CD14-positive monocyte (primary cell): Measurements from ENCODE around the gene SPTBN1. TPM values are rescaled to one million over a fixed set of nuclear protein-coding genes. Genes with fewer than 3 reads are reported as not detected.

ENCODE experiments used
- DNase-seq, 3 donors: peaks; one replicate each; pipeline ENCODE4 v3.0.0-alpha.2; 2011 to 2022
- H2AFZ ChIP-seq: 2 replicates; pipeline ENCODE4 v1.6.0; 2012; ENCODE audit warnings: mild to moderate bottlenecking, low read depth, low read length, inconsistent platforms; ENCODE audit not compliant: insufficient read depth, poor library complexity, severe bottlenecking
- H3K27ac ChIP-seq, 2 donors: 1 replicate in 1 of 2; 2 replicates in 1 of 2; pipeline ENCODE4 v1.5.1; 2012 to 2013; ENCODE audit warnings: low read length in 2 of 2, control low read depth in 1 of 2, inconsistent platforms in 1 of 2, low read depth in 1 of 2, mild to moderate bottlenecking in 1 of 2
- H3K27me3 ChIP-seq, 2 donors: one replicate each; pipeline versions ENCODE4 v1.6.0 to v1.6.1; 2011 to 2013; ENCODE audit warnings: low read length in 2 of 2; ENCODE audit not compliant: control insufficient read depth in 2 of 2, insufficient read depth in 2 of 2
- H3K36me3 ChIP-seq, 2 donors: replicated peaks in 1 of 2; 1 replicate in 1 of 2; 2 replicates in 1 of 2; pipeline versions ENCODE4 v1.5.1 to v1.6.1; 2012 to 2013; ENCODE audit warnings: low read length in 2 of 2, control low read depth in 1 of 2, inconsistent platforms in 1 of 2, mild to moderate bottlenecking in 1 of 2; ENCODE audit not compliant: insufficient read depth in 2 of 2, control insufficient read depth in 1 of 2
- H3K4me1 ChIP-seq, 2 donors: 1 replicate in 1 of 2; 2 replicates in 1 of 2; pipeline versions ENCODE4 v1.5.1 to v1.6.1; 2012 to 2013; ENCODE audit warnings: low read length in 2 of 2, control low read depth in 1 of 2, inconsistent platforms in 1 of 2, mild to moderate bottlenecking in 1 of 2, moderate library complexity in 1 of 2; ENCODE audit not compliant: insufficient read depth in 2 of 2, control insufficient read depth in 1 of 2
- H3K4me2 ChIP-seq: replicated peaks from 2 replicates; pipeline ENCODE3; 2012; ENCODE audit warnings: low read length, moderate library complexity, mild to moderate bottlenecking; ENCODE audit not compliant: poor library complexity, severe bottlenecking; ENCODE audit errors: extremely low read depth
- H3K4me3 ChIP-seq, 3 experiments: fragments of 200-600 bp in 1 of 3; sonication (generic) in 1 of 3; replicated peaks in 1 of 3; 1 replicate in 2 of 3; 2 replicates in 1 of 3; pipeline ENCODE4 v1.5.1; 2011 to 2013; ENCODE audit warnings: low read length in 3 of 3, mild to moderate bottlenecking in 3 of 3, control low read depth in 2 of 3, low read depth in 2 of 3, inconsistent platforms in 1 of 3, moderate library complexity in 1 of 3
- H3K79me2 ChIP-seq: 2 replicates; pipeline ENCODE4 v1.6.0; 2012; ENCODE audit warnings: mild to moderate bottlenecking, control low read depth, inconsistent platforms, low read length, moderate library complexity; ENCODE audit not compliant: insufficient read depth
- H3K9ac ChIP-seq: 2 replicates; pipeline ENCODE4 v1.6.0; 2017; ENCODE audit warnings: low read length, mild to moderate bottlenecking; ENCODE audit not compliant: insufficient read depth, poor library complexity, severe bottlenecking
- H3K9me3 ChIP-seq, 2 donors: replicated peaks in 1 of 2; 1 replicate in 1 of 2; 2 replicates in 1 of 2; pipeline versions ENCODE4 v1.5.1 to v1.6.1; 2012 to 2013; ENCODE audit warnings: low read length in 2 of 2, control low read depth in 1 of 2; ENCODE audit not compliant: control insufficient read depth in 1 of 2, insufficient read depth in 1 of 2
- H4K20me1 ChIP-seq: 2 replicates; pipeline ENCODE4 v1.6.0; 2012; ENCODE audit warnings: mild to moderate bottlenecking, low read length, control low read depth, moderate library complexity; ENCODE audit not compliant: insufficient read depth
- H3K27ac Mint-ChIP-seq, 7 donors: one replicate each; pipeline ENCODE4 v1.8.0; 2020; ENCODE audit warnings: mild to moderate bottlenecking in 7 of 7, mixed read lengths in 7 of 7, moderate library complexity in 6 of 7, inconsistent platforms in 2 of 7
- H3K27me3 Mint-ChIP-seq, 3 donors: one replicate each; pipeline ENCODE4 v1.8.0; 2021 to 2022; ENCODE audit warnings: low read depth in 3 of 3, mild to moderate bottlenecking in 3 of 3, mixed read lengths in 3 of 3, moderate library complexity in 3 of 3, inconsistent platforms in 1 of 3
- H3K36me3 Mint-ChIP-seq, 2 donors: one replicate each; pipeline ENCODE4 v1.8.0; 2020; ENCODE audit warnings: mixed read lengths in 2 of 2, inconsistent platforms in 1 of 2, mild to moderate bottlenecking in 1 of 2
- H3K4me1 Mint-ChIP-seq: one replicate; pipeline ENCODE4 v1.8.0; 2020; ENCODE audit warnings: mild to moderate bottlenecking, mixed read lengths
- H3K4me3 Mint-ChIP-seq, 2 donors: one replicate each; pipeline ENCODE4 v1.8.0; 2020; ENCODE audit warnings: mild to moderate bottlenecking in 2 of 2, mixed read lengths in 2 of 2, moderate library complexity in 1 of 2
- H3K9me3 Mint-ChIP-seq, 7 donors: one replicate each; pipeline ENCODE4 v1.8.0; 2020 to 2022; ENCODE audit warnings: mixed read lengths in 7 of 7, mild to moderate bottlenecking in 6 of 7, moderate library complexity in 6 of 7, inconsistent platforms in 2 of 7
- WGBS: methylation state at CpG from one replicate; pipeline ENCODE4 v1.1.5; 2013; ENCODE audit warnings: missing lambda C conversion rate; ENCODE audit not compliant: insufficient coverage; 5-methylcytosine and 5-hydroxymethylcytosine counted together
- intact Hi-C, 2 donors: fragments of 100-400 bp; cut with micrococcal nuclease; formaldehyde crosslinking; loops; one replicate each; pipeline versions ENCODE4 v1.15.0 to v1.15.1; 2023
- polyA plus RNA-seq, 3 donors: library from polyadenylated mRNA; depleted of rRNA in 1 of 3; unstranded in 2 of 3; stranded (reverse) in 1 of 3; fragments of 300-500 nt in 2 of 3; fragments of >200 nt in 1 of 3; fragmentation: Illumina TruSeq in 2 of 3; gene quantifications; 1 replicate in 2 of 3; 2 replicates in 1 of 3; pipeline ENCODE4 v1.2.3, GENCODE V29; 2012 to 2021
- TF ChIP-seq, protein P1 (sequence below): fragments of 200-600 bp; IDR thresholded peaks from one replicate; pipeline ENCODE4 v1.8.0; 2022; ENCODE audit warnings: antibody characterized with exemption, mild to moderate bottlenecking

The SPTBN1 gene
- polyA plus RNA-seq, 3 donors, result 0.79 to 2.8 (median 1.7) TPM

DNA sequence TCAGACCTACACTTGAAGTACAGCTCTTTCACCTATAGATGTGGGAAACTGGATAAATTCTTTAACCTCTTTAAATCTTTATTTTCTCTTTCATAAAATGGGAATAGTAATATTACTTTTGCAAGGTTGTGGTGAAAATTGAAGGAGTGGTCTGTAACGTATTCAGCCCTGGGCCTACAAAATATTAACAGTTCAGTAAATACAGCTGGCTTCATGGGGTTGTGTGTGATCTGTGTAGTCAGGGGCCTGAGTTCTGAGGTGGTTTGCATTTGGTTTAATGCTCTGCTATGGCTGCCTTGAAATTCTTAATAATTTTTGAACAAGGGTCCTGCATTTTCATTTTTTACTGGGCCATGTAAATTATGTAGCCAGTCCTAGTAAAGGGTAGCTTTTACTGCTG is 250.5 kb downstream of the SPTBN1 start:
- H3K27ac ChIP-seq, result no peak overlapping the region
- no peaks in the 10 kb centered on the region for H3K36me3 ChIP-seq
- peaks cover 11 to 15% of the 10 kb centered on the region in 2 donors for H3K4me1 ChIP-seq
- no peaks in the 10 kb centered on the region for H3K9me3 ChIP-seq
- Mint-ChIP-seq H3K9me3 (peaks cover 0 to 4% (median 0%) of the 10 kb centered on the region in 7 donors), H3K36me3 (peaks cover 0 to 9% of the 10 kb centered on the region in 2 donors), H3K27me3 (peaks cover 30 to 34% (median 31%) of the 10 kb centered on the region in 3 donors), H3K4me1 (peaks cover 15% of the 10 kb centered on the region), H3K4me3 (no peak overlapping the region), H3K27ac (no peak overlapping the region)
- H4K20me1 ChIP-seq, result no peaks in the 10 kb centered on the region
- WGBS, result 100% methylated on average over 1 of the region's 1 CpG
- no peak overlapping the region for H3K4me2 ChIP-seq
- H3K27me3 ChIP-seq, result peaks cover 11 to 28% of the 10 kb centered on the region in 2 donors
- no peak overlapping the region for H2AFZ ChIP-seq
- H3K9ac ChIP-seq, result no peak overlapping the region
- TF ChIP-seq, protein P1, sequence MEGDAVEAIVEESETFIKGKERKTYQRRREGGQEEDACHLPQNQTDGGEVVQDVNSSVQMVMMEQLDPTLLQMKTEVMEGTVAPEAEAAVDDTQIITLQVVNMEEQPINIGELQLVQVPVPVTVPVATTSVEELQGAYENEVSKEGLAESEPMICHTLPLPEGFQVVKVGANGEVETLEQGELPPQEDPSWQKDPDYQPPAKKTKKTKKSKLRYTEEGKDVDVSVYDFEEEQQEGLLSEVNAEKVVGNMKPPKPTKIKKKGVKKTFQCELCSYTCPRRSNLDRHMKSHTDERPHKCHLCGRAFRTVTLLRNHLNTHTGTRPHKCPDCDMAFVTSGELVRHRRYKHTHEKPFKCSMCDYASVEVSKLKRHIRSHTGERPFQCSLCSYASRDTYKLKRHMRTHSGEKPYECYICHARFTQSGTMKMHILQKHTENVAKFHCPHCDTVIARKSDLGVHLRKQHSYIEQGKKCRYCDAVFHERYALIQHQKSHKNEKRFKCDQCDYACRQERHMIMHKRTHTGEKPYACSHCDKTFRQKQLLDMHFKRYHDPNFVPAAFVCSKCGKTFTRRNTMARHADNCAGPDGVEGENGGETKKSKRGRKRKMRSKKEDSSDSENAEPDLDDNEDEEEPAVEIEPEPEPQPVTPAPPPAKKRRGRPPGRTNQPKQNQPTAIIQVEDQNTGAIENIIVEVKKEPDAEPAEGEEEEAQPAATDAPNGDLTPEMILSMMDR, result no peak
- intact Hi-C loops, result loop anchor here (5.0 kb wide), 2 partner anchors 39 to 184 kb away; no protein-coding TSS in a partner anchor
- no peak for DNase-seq
- no peak overlapping the region for H3K4me3 ChIP-seq
- no peaks in the 10 kb centered on the region for H3K79me2 ChIP-seq

DNA sequence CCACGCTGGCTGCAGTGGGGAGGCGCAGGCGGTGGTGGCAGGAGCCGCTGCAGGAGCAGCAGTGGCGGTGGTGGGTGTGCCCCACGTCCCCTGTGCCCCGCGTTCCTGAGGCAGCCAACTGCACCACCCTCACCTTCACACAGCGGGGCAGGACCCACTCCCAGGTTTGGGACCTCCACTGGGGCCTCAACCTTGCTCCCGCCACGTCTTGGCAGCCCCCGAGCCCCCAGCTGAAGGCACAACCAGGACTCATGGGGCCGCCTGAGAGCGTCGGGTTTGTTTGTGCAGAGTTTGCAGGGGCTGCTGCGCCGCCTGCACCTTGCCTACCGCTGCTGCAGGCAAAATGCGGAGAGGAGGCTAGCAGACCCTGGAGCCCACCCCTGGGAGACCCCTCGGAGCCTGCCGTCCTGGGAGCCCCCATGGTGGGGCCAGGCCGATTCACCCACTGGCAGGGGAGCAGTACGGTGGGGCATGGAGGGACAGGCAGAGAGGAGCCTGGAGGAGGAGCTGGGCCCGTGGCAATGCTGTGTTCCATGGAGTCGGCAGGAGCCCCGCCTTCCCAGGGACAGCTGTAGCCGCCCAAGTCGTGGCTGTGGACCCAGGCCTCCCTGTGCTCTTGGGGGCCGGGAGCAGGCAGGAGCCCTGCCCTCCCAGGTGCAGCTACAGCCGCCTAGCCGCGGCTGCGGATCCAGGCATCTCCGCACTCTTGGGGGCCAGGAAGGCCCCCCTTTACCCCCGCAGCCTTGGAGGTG is 252.6 kb downstream of the SPTBN1 start:
- no peaks in the 10 kb centered on the region for H4K20me1 ChIP-seq
- H3K27me3 Mint-ChIP-seq, result peaks cover 30 to 37% (median 33%) of the 10 kb centered on the region in 3 donors
- peaks cover 15% of the 10 kb centered on the region for H3K4me1 Mint-ChIP-seq
- peak overlapping the region; percentile 89 for H3K4me2 ChIP-seq
- H2AFZ ChIP-seq, result peak overlapping the region; percentile 97
- peaks cover 11 to 28% of the 10 kb centered on the region in 2 donors for H3K27me3 ChIP-seq
- peak overlapping the region; percentile 78 to 93 for H3K4me3 Mint-ChIP-seq
- TF ChIP-seq, protein P1, result no peak
- H3K36me3 Mint-ChIP-seq, result peaks cover 0 to 10% of the 10 kb centered on the region in 2 donors
- intact Hi-C loops, result loop anchor here (5.0 kb wide), 2 partner anchors 41 to 186 kb away; no protein-coding TSS in a partner anchor
- 7% methylated on average over 33 of the region's 35 CpGs for WGBS
- no peak overlapping the region for H3K27ac ChIP-seq
- no peak overlapping the region for H3K27ac Mint-ChIP-seq
- H3K9me3 Mint-ChIP-seq, result peaks cover 0 to 4% (median 0%) of the 10 kb centered on the region in 7 donors
- no peaks in the 10 kb centered on the region for H3K36me3 ChIP-seq
- H3K79me2 ChIP-seq, result no peaks in the 10 kb centered on the region
- H3K9ac ChIP-seq, result peak overlapping the region; percentile 59
- H3K4me3 ChIP-seq, result peak overlapping the region; percentile 14 to 76 (median 39)
- peaks cover 11 to 15% of the 10 kb centered on the region in 2 donors for H3K4me1 ChIP-seq
- no peak for DNase-seq
- H3K9me3 ChIP-seq, result no peaks in the 10 kb centered on the region
